K562 (cell line): ENCODE measurements around the gene MLF1. TPM values are rescaled to one million over a fixed set of nuclear protein-coding genes. Genes with fewer than 3 reads are reported as not detected.

ENCODE experiments used
- ATAC-seq: fragments of 200-7000 bp; cut with Tn5 transposase; 3 replicates; pipeline ENCODE4 v1.9.1; 2020; ENCODE audit warnings: moderate library complexity
- BruUV-seq: library from RNA; stranded (reverse); fragments of 400-500 nt; replicated peaks from 2 replicates; lab custom pipeline; 2021; lab: Mats Ljungman, UMichigan
- CTCF ChIA-PET: fragments of 300-600 bp; formaldehyde crosslinking; extraction: SDS; loops from one replicate; lab custom pipeline; 2021; ENCODE audit warnings: low intra/inter-chr PET ratio; lab: Yijun Ruan, JAX
- POLR2A ChIA-PET: fragments of 300-600, 350-650 bp; sonication (Branson Sonifier 250); formaldehyde crosslinking; extraction: SDS; loops from one replicate; lab custom pipeline; 2021; ENCODE audit warnings: antibody characterized with exemption, inconsistent platforms; lab: Yijun Ruan, JAX
- DNase-seq, 4 experiments: peaks; one replicate each; pipeline versions ENCODE4 v3.0.0 to v3.0.0-alpha.2; 2011 to 2018; ENCODE audit warnings: low spot score in 3 of 4, mixed read lengths in 3 of 4; ENCODE audit errors: extremely low read depth in 1 of 4
- FAIRE-seq: peaks from 2 replicates; lab custom pipeline; 2011; peaks lifted over from hg19 to GRCh38; lab: Jason Lieb, UNC
- H2AFZ ChIP-seq: 2 replicates; pipeline ENCODE4 v1.6.0; 2011; ENCODE audit warnings: low read depth, low read length, control low read depth, inconsistent platforms
- H3K27ac ChIP-seq: fragments of 200-600 bp; 3 replicates; pipeline ENCODE4 v1.8.0; 2011; ENCODE audit warnings: low read depth, mild to moderate bottlenecking, control low read depth, inconsistent platforms, low read length, moderate library complexity, mixed read lengths; ENCODE audit errors: extremely low read depth
- H3K27me3 ChIP-seq, 2 experiments: fragments of 300-600 bp in 1 of 2; 2 replicates in 1 of 2; 3 replicates in 1 of 2; pipeline versions ENCODE4 v1.6.0 to v1.8.0; 2011; ENCODE audit warnings: inconsistent platforms in 2 of 2, low read length in 2 of 2, mild to moderate bottlenecking in 1 of 2, mixed read lengths in 1 of 2, moderate library complexity in 1 of 2; ENCODE audit not compliant: control insufficient read depth in 2 of 2, insufficient read depth in 2 of 2
- H3K36me3 ChIP-seq: fragments of 300-600 bp; 3 replicates; pipeline ENCODE4 v1.8.0; 2011; ENCODE audit warnings: mild to moderate bottlenecking, low read length, inconsistent platforms; ENCODE audit not compliant: control insufficient read depth, insufficient read depth
- H3K4me1 ChIP-seq, 2 experiments: fragments of 200-600 bp in 1 of 2; replicated peaks in 1 of 2; 2 replicates in 1 of 2; 3 replicates in 1 of 2; pipeline versions ENCODE4 v1.5.1 to v1.8.0; 2011; ENCODE audit warnings: inconsistent platforms in 2 of 2, low read length in 2 of 2, mild to moderate bottlenecking in 1 of 2, mixed read lengths in 1 of 2, moderate library complexity in 1 of 2; ENCODE audit not compliant: control insufficient read depth in 2 of 2, insufficient read depth in 2 of 2
- H3K4me2 ChIP-seq: 2 replicates; pipeline ENCODE4 v1.6.1; 2011; ENCODE audit warnings: low read length, control low read depth, inconsistent platforms, mixed read lengths; ENCODE audit not compliant: insufficient read depth
- H3K4me3 ChIP-seq: fragments of 200-600 bp; sonication (generic), shearing (Covaris generic); 2 replicates; pipeline ENCODE4 v1.5.1; 2016; ENCODE audit warnings: control low read depth, inconsistent platforms
- H3K79me2 ChIP-seq: fragments of 200-600 bp; 3 replicates; pipeline ENCODE4 v1.8.0; 2011; ENCODE audit warnings: low read length, inconsistent platforms; ENCODE audit not compliant: control insufficient read depth, insufficient read depth
- H3K9ac ChIP-seq, 2 experiments: 2 replicates each; pipeline versions ENCODE4 v1.6.0 to v1.6.1; 2011; ENCODE audit warnings: low read depth in 2 of 2, low read length in 2 of 2, control low read depth in 1 of 2, inconsistent platforms in 1 of 2, mild to moderate bottlenecking in 1 of 2, mixed read lengths in 1 of 2; ENCODE audit not compliant: insufficient read depth in 1 of 2
- H3K9me1 ChIP-seq: one replicate; pipeline ENCODE4 v1.6.0; 2011; ENCODE audit warnings: inconsistent platforms, mild to moderate bottlenecking, low read length, moderate library complexity; ENCODE audit not compliant: control insufficient read depth, insufficient read depth
- H3K9me3 ChIP-seq: replicated peaks from 2 replicates; pipeline ENCODE4 v1.5.1; 2011; ENCODE audit warnings: low read depth, low read length, inconsistent platforms; ENCODE audit not compliant: control insufficient read depth, insufficient read depth
- H4K20me1 ChIP-seq: replicated peaks from 2 replicates; pipeline ENCODE4 v1.6.1; 2011; ENCODE audit warnings: low read length, inconsistent platforms, mixed read lengths; ENCODE audit not compliant: control insufficient read depth, insufficient read depth
- ARNT ChIP-seq, 2 experiments: fragments of 450-650 bp; IDR thresholded peaks; 2 replicates each; pipeline ENCODE4 v1.6.1; 2016; ENCODE audit warnings: mild to moderate bottlenecking in 1 of 2
- CC2D1A ChIP-seq: fragments of 450-650 bp; IDR thresholded peaks from 2 replicates; pipeline ENCODE4 v1.6.1; 2017; ENCODE audit warnings: mild to moderate bottlenecking
- CTCFL ChIP-seq: IDR thresholded peaks from 2 replicates; pipeline ENCODE4 v1.6.1; 2011; ENCODE audit warnings: borderline replicate concordance, low read depth, mild to moderate bottlenecking, moderate library complexity, low read length; ENCODE audit not compliant: insufficient read depth, poor library complexity, severe bottlenecking
- DEAF1 ChIP-seq: fragments of 450-650 bp; formaldehyde crosslinking; IDR thresholded peaks from 2 replicates; pipeline ENCODE4 v1.4.0; 2020; ENCODE audit warnings: mild to moderate bottlenecking, moderate library complexity
- RAD21 ChIP-seq, 2 experiments: fragments of 250-450 bp in 1 of 2; fragments of 450-650 bp in 1 of 2; sonication (Bioruptor Pico) in 1 of 2; formaldehyde crosslinking in 1 of 2; IDR thresholded peaks in 1 of 2; conservative IDR thresholded peaks in 1 of 2; 2 replicates each; pipeline versions ENCODE4 v1.4.0 to v1.8.0; 2020 to 2022; ENCODE audit warnings: mild to moderate bottlenecking in 2 of 2, moderate library complexity in 1 of 2
- SMC3 ChIP-seq: conservative IDR thresholded peaks from 2 replicates; pipeline ENCODE4 v1.6.1; 2011; ENCODE audit warnings: low read depth, low read length, improper control_type of control experiment; ENCODE audit not compliant: insufficient read depth
- STAT5A ChIP-seq: IDR thresholded peaks from 2 replicates; pipeline ENCODE4 v1.6.1; 2012; ENCODE audit warnings: low read length, inconsistent platforms, borderline replicate concordance
- TRIM28 ChIP-seq: fragments of 450-650 bp; IDR thresholded peaks from 2 replicates; pipeline ENCODE4 v1.6.1; 2017
- ZNF76 ChIP-seq: fragments of 250-450 bp; sonication (Bioruptor Pico); IDR thresholded peaks from 2 replicates; pipeline ENCODE4 v1.4.0; 2020; ENCODE audit warnings: mild to moderate bottlenecking, moderate library complexity, borderline replicate concordance
- WGBS: fragments of 100-300 bp; shearing (Covaris generic); methylation state at CpG from one replicate; pipeline ENCODE4 v1.1.6; 2016; ENCODE audit warnings: low coverage, mixed read lengths; ENCODE audit not compliant: insufficient coverage; ENCODE audit errors: missing lambda C conversion rate; 5-methylcytosine and 5-hydroxymethylcytosine counted together
- in situ Hi-C: fragments of 300-500 bp; cut with MboI; formaldehyde crosslinking; loops from 4 replicates; pipeline ENCODE4 v1.15.0; 2018; ENCODE audit warnings: inconsistent platforms, mixed read lengths
- intact Hi-C: fragments of 100-400 bp; cut with micrococcal nuclease; formaldehyde crosslinking; loops from 2 replicates; pipeline ENCODE4 v1.14.2; 2022
- polyA plus RNA-seq, 8 experiments: library from polyadenylated mRNA; depleted of rRNA in 4 of 8; stranded (reverse) in 5 of 8; unstranded in 3 of 8; fragments of >200 nt; fragmentation: Nextera tagmentation in 2 of 8; fragmentation: Illumina TruSeq in 1 of 8; extraction: Ambion mirVana in 2 of 8; extraction: Trizol in 1 of 8; gene quantifications; 2 replicates each; pipeline versions ENCODE4 v1.2.1 to v1.2.3, GENCODE V29; 2011 to 2014; ENCODE audit warnings: inconsistent platforms in 1 of 8, missing spikeins in 1 of 8
- total RNA-seq, 7 experiments: library from RNA; depleted of rRNA in 6 of 7; stranded (reverse); fragments of >200 nt in 6 of 7; fragmentation: Illumina TruSeq in 2 of 7; extraction: Trizol in 2 of 7; gene quantifications; 2 replicates each; pipeline versions ENCODE4 v1.2.1 to v1.2.3, GENCODE V29; 2011 to 2021; ENCODE audit warnings: low replicate concordance in 1 of 7

MLF1 gene
- total and polyA plus RNA-seq, 9 of the 15 experiments (the other 6 are each of a cell fraction or from before 2014, with no cell fraction given): 20.4 to 71.0 (median 27.1) TPM

GRCh38 chr3:158535918-158536317, 35.1 kb upstream of the MLF1 start:
- FAIRE-seq: no peak
- H3K27ac ChIP-seq: no peak overlapping the region
- H3K9me3 ChIP-seq: no peaks in the 10 kb centered on the region
- no peak overlapping the region for H3K4me3 ChIP-seq
- H3K4me1 ChIP-seq: no peaks in the 10 kb centered on the region
- no TSS peak for BruUV-seq
- in situ Hi-C loops (no loop called here), intact Hi-C loops (loop anchor here (10.0 kb wide), 1 partner anchor 189 kb away; no protein-coding TSS in a partner anchor)
- 45% methylated on average over 2 of the region's 2 CpGs for WGBS
- 0 out of 3 replicates have a peak, but pooled peaks cover 4% of the 10 kb centered on the region for H3K36me3 ChIP-seq
- H3K27me3 ChIP-seq: no peaks in the 10 kb centered on the region
- no peaks in the 10 kb centered on the region for H3K9me1 ChIP-seq
- no peaks in the 10 kb centered on the region for H3K79me2 ChIP-seq
- no peak overlapping the region for H3K9ac ChIP-seq
- ChIA-PET POLR2A (no interaction called here), CTCF (no interaction called here)
- no peak for TF ChIP-seq ZNF76 (CRISPR knock-in tag)
- no peak overlapping the region for H3K4me2 ChIP-seq
- no peak for DNase-seq
- no peaks in the 10 kb centered on the region for H4K20me1 ChIP-seq
- H2AFZ ChIP-seq: no peak overlapping the region
- no peak for ATAC-seq

GRCh38 chr3:158539414-158540014, 31.5 kb upstream of the MLF1 start:
- WGBS: 44% methylated on average over 3 of the region's 3 CpGs
- FAIRE-seq (peak; percentile 54), ATAC-seq (peak; percentile 79), DNase-seq (peak; percentile 18 to 61 (median 26))
- Histone ChIP-seq H3K4me2 (no peak overlapping the region), H3K4me1 (no peaks in the 10 kb centered on the region), H3K36me3 (peaks cover 15% of the 10 kb centered on the region; the same call in 1 of the 3 replicates), H3K27ac (no peak overlapping the region), H3K27me3 (no peaks in the 10 kb centered on the region), H3K4me3 (no peak overlapping the region), H2AFZ (peak overlapping the region; percentile 67; the same call in 1 of the 2 replicates), H3K9me3 (no peaks in the 10 kb centered on the region), H4K20me1 (no peaks in the 10 kb centered on the region), H3K79me2 (no peaks in the 10 kb centered on the region), H3K9ac (no peak overlapping the region), H3K9me1 (no peaks in the 10 kb centered on the region)
- in situ Hi-C loops (no loop called here), intact Hi-C loops (loop anchor here (2.0 to 10.0 kb wide), 2 partner anchors 185 to 251 kb away; no protein-coding TSS in a partner anchor)
- CTCF ChIA-PET: interaction anchor here (0.6 to 3.0 kb wide), 4 partner anchors 120 to 1335 kb away, joined by 3 to 14 read pairs (median 4); no protein-coding TSS in a partner anchor
- no TSS peak for BruUV-seq
- POLR2A ChIA-PET: no interaction called here
- TF ChIP-seq CTCFL (peak; percentile 33), RAD21 (CRISPR knock-in tag; conservative IDR thresholded peaks at IDR 0.05 in 1 of 2, IDR thresholded peaks at IDR 0.05 in 1 of 2) (peak; percentile 47 to 67; a peak in 3 of 4 replicates), TRIM28 (no peak), STAT5A (no peak), ARNT (IDR thresholded peaks at IDR 0.05) (peak in 1 of 2 experiments; percentile 20; a peak in 1 of 4 replicates), CC2D1A (no peak), SMC3 (peak; percentile 32; the same call in 1 of the 2 replicates), DEAF1 (0 out of 2 replicates have a peak, but pooled peaks have one; percentile 21)
